Upper lobe of left lung (tissue), 4 donors: ENCODE data around the gene MME.

Experiments
- EP300 ChIP-seq, 4 donors: sonication (generic); formaldehyde crosslinking; IDR thresholded peaks; one replicate each; pipeline ENCODE4 v1.5.1; 2017; ENCODE audit warnings: antibody characterized with exemption in 4 of 4, control low read depth in 2 of 4
- POLR2A ChIP-seq, 4 donors: fragments of 450-650 bp; IDR thresholded peaks; one replicate each; pipeline ENCODE4 v1.5.1; 2016 to 2017; ENCODE audit warnings: antibody characterized with exemption in 4 of 4, mild to moderate bottlenecking in 2 of 4
- POLR2AphosphoS5 ChIP-seq, 2 donors: sonication (generic); formaldehyde crosslinking; IDR thresholded peaks; one replicate each; pipeline ENCODE4 v1.5.1; 2017; ENCODE audit warnings: antibody characterized with exemption in 2 of 2
- TF ChIP-seq, protein P1 (sequence below), 6 experiments: fragments of 450-650 bp in 4 of 6; fragments of 200-600 bp in 2 of 6; sonication (generic) in 2 of 6; IDR thresholded peaks; one replicate each; pipeline ENCODE4 v1.5.1; 2016 to 2019; ENCODE audit warnings: antibody characterized with exemption in 6 of 6

GRCh38 chr3:155097009-155097349 lies 16.9 kb downstream of the MME start:
- TF ChIP-seq POLR2A (IDR thresholded peaks at IDR 0.05) (no peak), EP300 (IDR thresholded peaks at IDR 0.05) (no peak), POLR2AphosphoS5 (IDR thresholded peaks at IDR 0.05) (no peak)
- TF ChIP-seq, protein P1, sequence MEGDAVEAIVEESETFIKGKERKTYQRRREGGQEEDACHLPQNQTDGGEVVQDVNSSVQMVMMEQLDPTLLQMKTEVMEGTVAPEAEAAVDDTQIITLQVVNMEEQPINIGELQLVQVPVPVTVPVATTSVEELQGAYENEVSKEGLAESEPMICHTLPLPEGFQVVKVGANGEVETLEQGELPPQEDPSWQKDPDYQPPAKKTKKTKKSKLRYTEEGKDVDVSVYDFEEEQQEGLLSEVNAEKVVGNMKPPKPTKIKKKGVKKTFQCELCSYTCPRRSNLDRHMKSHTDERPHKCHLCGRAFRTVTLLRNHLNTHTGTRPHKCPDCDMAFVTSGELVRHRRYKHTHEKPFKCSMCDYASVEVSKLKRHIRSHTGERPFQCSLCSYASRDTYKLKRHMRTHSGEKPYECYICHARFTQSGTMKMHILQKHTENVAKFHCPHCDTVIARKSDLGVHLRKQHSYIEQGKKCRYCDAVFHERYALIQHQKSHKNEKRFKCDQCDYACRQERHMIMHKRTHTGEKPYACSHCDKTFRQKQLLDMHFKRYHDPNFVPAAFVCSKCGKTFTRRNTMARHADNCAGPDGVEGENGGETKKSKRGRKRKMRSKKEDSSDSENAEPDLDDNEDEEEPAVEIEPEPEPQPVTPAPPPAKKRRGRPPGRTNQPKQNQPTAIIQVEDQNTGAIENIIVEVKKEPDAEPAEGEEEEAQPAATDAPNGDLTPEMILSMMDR (IDR thresholded peaks at IDR 0.05): no peak
